OCI-LY7 (cell line): Measurements from ENCODE around the gene CIART.

Experiments used
- EZH2phosphoT487 ChIP-seq: fragments of 200-600 bp; sonication (generic); IDR thresholded peaks from 2 replicates; pipeline ENCODE4 v1.6.1; 2018; ENCODE audit warnings: low read depth, borderline replicate concordance, mild to moderate bottlenecking, mixed run types, antibody characterized with exemption, low read length, moderate library complexity, mixed read lengths
- TF ChIP-seq, protein P1 (sequence below): fragments of 200-600 bp; sonication (generic); conservative IDR thresholded peaks from 2 replicates; pipeline ENCODE4 v1.5.1; 2014; ENCODE audit warnings: mild to moderate bottlenecking, antibody characterized with exemption, low read length, moderate library complexity, mixed read lengths

DNA sequence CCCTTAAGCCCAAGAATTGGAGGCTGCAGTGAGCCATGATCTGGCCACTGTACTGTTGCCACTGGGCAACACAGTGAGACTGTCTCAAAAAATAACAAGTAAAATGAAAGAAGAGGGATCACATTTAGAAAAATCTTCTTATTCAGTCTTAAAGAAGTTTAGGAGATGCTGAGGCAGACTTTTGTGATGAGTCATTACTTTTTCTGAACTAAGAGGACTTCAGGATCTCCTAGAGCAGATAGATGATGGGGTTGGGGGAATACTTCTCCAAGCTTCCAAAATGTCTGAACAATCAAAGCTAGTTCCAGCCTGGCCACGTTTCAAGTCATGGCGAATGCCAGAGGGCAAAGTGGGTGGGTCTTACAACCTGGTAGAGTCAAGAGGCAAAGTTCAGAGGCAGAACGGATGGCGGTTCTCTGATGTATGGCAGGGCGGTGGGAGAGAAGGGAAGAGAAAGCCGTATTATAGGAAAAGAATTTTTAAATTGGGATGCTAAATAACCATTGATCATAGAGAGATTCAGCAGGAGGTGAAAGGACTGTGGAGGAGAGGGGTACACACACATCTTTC, 2.1 kb upstream of the CIART start:
- TF ChIP-seq, protein P1, sequence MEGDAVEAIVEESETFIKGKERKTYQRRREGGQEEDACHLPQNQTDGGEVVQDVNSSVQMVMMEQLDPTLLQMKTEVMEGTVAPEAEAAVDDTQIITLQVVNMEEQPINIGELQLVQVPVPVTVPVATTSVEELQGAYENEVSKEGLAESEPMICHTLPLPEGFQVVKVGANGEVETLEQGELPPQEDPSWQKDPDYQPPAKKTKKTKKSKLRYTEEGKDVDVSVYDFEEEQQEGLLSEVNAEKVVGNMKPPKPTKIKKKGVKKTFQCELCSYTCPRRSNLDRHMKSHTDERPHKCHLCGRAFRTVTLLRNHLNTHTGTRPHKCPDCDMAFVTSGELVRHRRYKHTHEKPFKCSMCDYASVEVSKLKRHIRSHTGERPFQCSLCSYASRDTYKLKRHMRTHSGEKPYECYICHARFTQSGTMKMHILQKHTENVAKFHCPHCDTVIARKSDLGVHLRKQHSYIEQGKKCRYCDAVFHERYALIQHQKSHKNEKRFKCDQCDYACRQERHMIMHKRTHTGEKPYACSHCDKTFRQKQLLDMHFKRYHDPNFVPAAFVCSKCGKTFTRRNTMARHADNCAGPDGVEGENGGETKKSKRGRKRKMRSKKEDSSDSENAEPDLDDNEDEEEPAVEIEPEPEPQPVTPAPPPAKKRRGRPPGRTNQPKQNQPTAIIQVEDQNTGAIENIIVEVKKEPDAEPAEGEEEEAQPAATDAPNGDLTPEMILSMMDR, result no peak
- no peak for TF ChIP-seq EZH2phosphoT487
